GM12873 (cell line): ENCODE data around the gene SYTL1.
A peak's percentile ranks its signal among the peaks of the same experiment; 100 is the strongest.

Experiments used
- CTCF ChIP-seq: IDR thresholded peaks from 2 replicates; pipeline ENCODE4 v1.5.1; 2012; ENCODE audit warnings: low read depth, mild to moderate bottlenecking, moderate library complexity, low read length, control low read depth; ENCODE audit not compliant: insufficient read depth; ENCODE audit errors: missing control alignments

The SYTL1 gene

GRCh38 chr1:27400963-27401341 lies 59.1 kb downstream of the SYTL1 start:
- TF ChIP-seq CTCF: no peak

- TF ChIP-seq CTCF: peak; percentile 51
Observed at GRCh38 chr1:27402349-27402754, 60.5 kb downstream of the SYTL1 start.

- peak; percentile 58 for TF ChIP-seq CTCF
Observed at GRCh38 chr1:27403065-27403726, 61.4 kb downstream of the SYTL1 start.
